Mesenchymal stem cell (in vitro differentiated cells and primary cell): Measurements from ENCODE around the gene DBF4B.

Source experiments
- DNase-seq: peaks from one replicate; pipeline ENCODE4 v3.0.0-alpha.2; 2013
- H2AFZ ChIP-seq: one replicate; pipeline ENCODE4 v1.6.1; 2013; ENCODE audit warnings: low read depth, mild to moderate bottlenecking, control low read depth, inconsistent platforms, low read length, moderate library complexity
- H2AK5ac ChIP-seq: 2 replicates; pipeline ENCODE4 v1.6.1; 2013; ENCODE audit warnings: low read length, moderate library complexity, mild to moderate bottlenecking, inconsistent platforms; ENCODE audit not compliant: severe bottlenecking
- H2BK120ac ChIP-seq: one replicate; pipeline ENCODE4 v1.6.1; 2013; ENCODE audit warnings: low read depth, mild to moderate bottlenecking, inconsistent platforms, low read length, moderate library complexity
- H2BK12ac ChIP-seq, 2 experiments: one replicate each; pipeline ENCODE4 v1.6.1; 2013; ENCODE audit warnings: inconsistent platforms in 2 of 2, low read length in 2 of 2, mild to moderate bottlenecking in 2 of 2, moderate library complexity in 2 of 2, control low read depth in 1 of 2
- H2BK15ac ChIP-seq: one replicate; pipeline ENCODE4 v1.6.1; 2013; ENCODE audit warnings: mild to moderate bottlenecking, low read depth, inconsistent platforms; ENCODE audit not compliant: poor library complexity, severe bottlenecking
- H2BK5ac ChIP-seq: 2 replicates; pipeline ENCODE4 v1.6.1; 2013; ENCODE audit warnings: low read depth, mild to moderate bottlenecking, low read length, control low read depth, inconsistent platforms; ENCODE audit not compliant: poor library complexity, severe bottlenecking
- H3K14ac ChIP-seq, 2 experiments: one replicate each; pipeline ENCODE4 v1.6.1; 2013; ENCODE audit warnings: inconsistent platforms in 2 of 2, low read length in 2 of 2, control low read depth in 1 of 2, mild to moderate bottlenecking in 1 of 2, moderate library complexity in 1 of 2
- H3K18ac ChIP-seq, 2 experiments: one replicate each; pipeline ENCODE4 v1.6.1; 2013; ENCODE audit warnings: inconsistent platforms in 2 of 2, low read length in 2 of 2, control low read depth in 1 of 2, low read depth in 1 of 2, mild to moderate bottlenecking in 1 of 2
- H3K23ac ChIP-seq, 2 experiments: one replicate each; pipeline ENCODE4 v1.6.1; 2013; ENCODE audit warnings: inconsistent platforms in 2 of 2, low read length in 2 of 2, mild to moderate bottlenecking in 2 of 2, moderate library complexity in 2 of 2, control low read depth in 1 of 2
- H3K27ac ChIP-seq: 2 replicates; pipeline ENCODE4 v1.5.1; 2013; ENCODE audit warnings: mild to moderate bottlenecking, moderate library complexity, low read length, control low read depth, inconsistent platforms; ENCODE audit not compliant: poor library complexity, severe bottlenecking
- H3K27me3 ChIP-seq, 2 experiments: 2 replicates each; pipeline versions ENCODE4 v1.6.1 to v1.7.0; 2013; ENCODE audit warnings: low read length in 2 of 2, mild to moderate bottlenecking in 2 of 2, moderate library complexity in 2 of 2, control low read depth in 1 of 2, inconsistent platforms in 1 of 2; ENCODE audit not compliant: control insufficient read depth in 1 of 2, insufficient read depth in 1 of 2
- H3K36me3 ChIP-seq, 2 experiments: 2 replicates each; pipeline versions ENCODE4 v1.6.1 to v1.7.0; 2013; ENCODE audit warnings: low read length in 2 of 2, control low read depth in 1 of 2, inconsistent platforms in 1 of 2, low read depth in 1 of 2, mild to moderate bottlenecking in 1 of 2; ENCODE audit not compliant: insufficient read depth in 2 of 2, control insufficient read depth in 1 of 2
- H3K4ac ChIP-seq, 2 experiments: one replicate each; pipeline ENCODE4 v1.6.1; 2013; ENCODE audit warnings: inconsistent platforms in 2 of 2, low read length in 2 of 2, mild to moderate bottlenecking in 2 of 2, moderate library complexity in 2 of 2, control low read depth in 1 of 2, low read depth in 1 of 2
- H3K4me1 ChIP-seq: 2 replicates; pipeline ENCODE4 v1.6.1; 2013; ENCODE audit warnings: low read depth, low read length, control low read depth; ENCODE audit not compliant: control insufficient read depth, insufficient read depth
- H3K4me2 ChIP-seq: 2 replicates; pipeline ENCODE4 v1.6.1; 2013; ENCODE audit warnings: low read length, mild to moderate bottlenecking, inconsistent platforms; ENCODE audit not compliant: poor library complexity, severe bottlenecking
- H3K4me3 ChIP-seq, 2 experiments: 2 replicates each; pipeline versions ENCODE4 v1.5.1 to v1.7.0; 2013; ENCODE audit warnings: low read length in 2 of 2, mild to moderate bottlenecking in 2 of 2, control low read depth in 1 of 2, low read depth in 1 of 2; ENCODE audit not compliant: insufficient read depth in 1 of 2
- H3K79me1 ChIP-seq: replicated peaks from 2 replicates; pipeline ENCODE4 v1.6.1; 2013; ENCODE audit warnings: mild to moderate bottlenecking, control low read depth, low read length, inconsistent platforms; ENCODE audit not compliant: poor library complexity, severe bottlenecking
- H3K9ac ChIP-seq: 2 replicates; pipeline ENCODE4 v1.7.0; 2013; ENCODE audit warnings: mild to moderate bottlenecking, low read length, moderate library complexity
- H3K9me3 ChIP-seq: 2 replicates; pipeline ENCODE4 v1.7.0; 2013; ENCODE audit warnings: mild to moderate bottlenecking, low read length; ENCODE audit not compliant: control insufficient read depth
- H4K8ac ChIP-seq: one replicate; pipeline ENCODE4 v1.6.1; 2013; ENCODE audit warnings: inconsistent platforms, mild to moderate bottlenecking, low read length, moderate library complexity
- H4K91ac ChIP-seq: one replicate; pipeline ENCODE4 v1.6.1; 2013; ENCODE audit warnings: mild to moderate bottlenecking, low read length, inconsistent platforms
- WGBS: methylation state at CpG from one replicate; pipeline ENCODE4 v1.1.7; 2013; ENCODE audit warnings: mixed read lengths; 5-methylcytosine and 5-hydroxymethylcytosine counted together

The DBF4B gene

DNA sequence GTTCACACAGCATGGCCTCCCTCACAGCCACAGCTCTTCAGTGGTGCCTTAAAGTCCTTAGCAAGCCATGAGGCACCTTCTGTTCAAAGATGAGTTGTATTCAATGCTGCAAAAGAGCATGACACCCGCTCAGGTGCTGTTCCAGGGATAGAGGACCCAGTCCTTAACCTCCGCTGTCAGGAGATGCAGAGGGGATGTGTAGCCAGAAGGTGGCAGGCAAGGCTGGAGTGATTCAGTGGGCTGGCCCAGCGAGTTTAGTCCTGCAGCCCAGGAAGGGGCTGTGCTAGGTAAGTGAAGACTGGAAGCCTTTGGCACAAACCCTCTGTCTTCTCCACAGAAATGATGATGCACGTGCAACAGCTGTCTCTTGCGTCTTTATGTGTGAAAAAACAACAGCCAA is 25.3 kb downstream of the DBF4B start:
- WGBS = 89% methylated on average over 5 of the region's 5 CpGs
- H3K18ac ChIP-seq = no peak overlapping the region

DNA sequence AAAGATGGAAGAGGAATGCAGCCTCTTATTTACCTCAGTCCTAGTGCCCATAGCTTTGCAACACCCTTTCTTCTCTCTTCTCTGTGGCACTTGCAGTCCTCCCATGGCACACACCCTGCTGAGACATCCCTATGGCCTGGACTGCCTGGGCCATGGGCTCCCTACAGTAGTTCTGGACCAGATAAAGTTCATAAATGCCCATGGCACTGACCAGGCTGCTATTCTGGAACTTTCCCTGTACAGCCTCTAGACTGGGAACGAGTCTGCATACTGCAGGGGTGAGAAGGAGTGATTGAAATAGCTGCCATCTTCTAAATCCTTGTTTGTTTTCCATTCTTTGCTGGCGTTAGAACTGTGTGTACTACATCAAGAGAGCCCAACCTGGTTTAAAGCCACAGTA is 25.8 kb downstream of the DBF4B start:
- no peak overlapping the region for H4K8ac ChIP-seq
- no peak overlapping the region for H3K23ac ChIP-seq
- no peak overlapping the region for H2BK5ac ChIP-seq
- no peak overlapping the region for H3K4me2 ChIP-seq
- no peak overlapping the region for H3K9ac ChIP-seq
- peaks cover 6% of the 10 kb centered on the region for H3K4me1 ChIP-seq
- no peaks in the 10 kb centered on the region for H3K9me3 ChIP-seq
- no peak overlapping the region for H2BK15ac ChIP-seq
- H3K27ac ChIP-seq = no peak overlapping the region
- no peaks in the 10 kb centered on the region for H3K27me3 ChIP-seq
- no peak overlapping the region for H2BK120ac ChIP-seq
- no peak overlapping the region for H4K91ac ChIP-seq
- H3K36me3 ChIP-seq = peaks cover 11 to 19% of the 10 kb centered on the region in 2 experiments
- H2BK12ac ChIP-seq = no peak overlapping the region
- DNase-seq = no peak
- no peak overlapping the region for H3K14ac ChIP-seq
- no peak overlapping the region for H2AK5ac ChIP-seq
- H3K4me3 ChIP-seq = no peak overlapping the region
- H3K18ac ChIP-seq = no peak overlapping the region
- no peak overlapping the region for H3K4ac ChIP-seq
- no peaks in the 10 kb centered on the region for H3K79me1 ChIP-seq
- 98% methylated on average over 2 of the region's 2 CpGs for WGBS
- no peak overlapping the region for H2AFZ ChIP-seq

More for the DNA sequence above, 25.3 kb downstream of the DBF4B start:
- Histone ChIP-seq H2BK120ac (no peak overlapping the region), H2BK5ac (no peak overlapping the region), H3K27me3 (no peaks in the 10 kb centered on the region), H3K4ac (no peak overlapping the region), H3K4me1 (peaks cover 6% of the 10 kb centered on the region), H2BK12ac (no peak overlapping the region), H3K4me2 (no peak overlapping the region), H3K27ac (no peak overlapping the region), H3K23ac (no peak overlapping the region), H3K9me3 (no peaks in the 10 kb centered on the region), H4K91ac (no peak overlapping the region), H3K14ac (no peak overlapping the region), H4K8ac (no peak overlapping the region), H2BK15ac (no peak overlapping the region), H2AFZ (no peak overlapping the region), H3K9ac (no peak overlapping the region), H3K79me1 (no peaks in the 10 kb centered on the region), H2AK5ac (no peak overlapping the region), H3K4me3 (no peak overlapping the region), H3K36me3 (peaks cover 11 to 19% of the 10 kb centered on the region in 2 experiments)
- DNase-seq = no peak

DNA sequence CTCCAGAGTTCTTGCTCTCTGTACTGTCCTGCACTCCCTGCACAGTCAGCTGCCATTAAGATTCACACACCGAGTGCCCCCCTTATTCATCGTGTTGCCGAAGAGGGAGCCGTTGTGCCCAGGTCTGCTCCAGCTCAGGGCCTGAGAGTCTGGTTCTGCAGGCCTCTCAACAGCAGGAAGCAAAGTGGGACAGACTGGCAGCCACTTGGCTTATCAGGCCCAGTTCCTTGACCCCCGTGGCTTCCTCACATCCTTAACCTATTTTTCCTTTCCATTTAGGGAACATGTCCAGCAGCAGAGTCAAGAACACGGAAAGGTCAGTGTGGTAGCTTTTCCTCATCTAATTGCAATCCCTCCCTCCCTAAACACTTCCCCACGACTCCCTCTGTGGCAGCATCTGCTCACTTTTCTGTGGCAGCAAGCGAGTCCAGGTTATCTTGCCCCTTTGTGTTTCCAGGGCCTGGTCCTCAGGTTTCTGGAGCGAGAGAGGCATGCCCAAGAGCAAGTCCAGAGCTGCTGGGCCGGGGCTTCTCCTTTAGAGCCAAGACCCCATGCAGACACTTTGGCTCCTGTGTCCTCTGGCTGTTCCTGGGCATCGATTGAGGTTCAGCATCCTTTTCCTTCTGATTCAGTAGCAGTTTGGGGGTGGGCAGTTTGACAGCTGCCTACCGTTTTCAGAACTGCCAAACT is 28.2 kb downstream of the DBF4B start:
- no peaks in the 10 kb centered on the region for H3K9me3 ChIP-seq
- H3K4ac ChIP-seq = no peak overlapping the region
- H3K4me2 ChIP-seq = no peak overlapping the region
- H2BK5ac ChIP-seq = no peak overlapping the region
- no peak overlapping the region for H2BK120ac ChIP-seq
- H4K91ac ChIP-seq = no peak overlapping the region
- peaks cover 6% of the 10 kb centered on the region for H3K4me1 ChIP-seq
- H3K36me3 ChIP-seq = peaks cover 7 to 9% of the 10 kb centered on the region in 2 experiments
- H4K8ac ChIP-seq = no peak overlapping the region
- H2BK15ac ChIP-seq = no peak overlapping the region
- no peak for DNase-seq
- no peak overlapping the region for H2AK5ac ChIP-seq
- H3K4me3 ChIP-seq = no peak overlapping the region
- H3K14ac ChIP-seq = no peak overlapping the region
- 95% methylated on average over 12 of the region's 12 CpGs for WGBS
- no peaks in the 10 kb centered on the region for H3K27me3 ChIP-seq
- no peak overlapping the region for H3K27ac ChIP-seq
- no peaks in the 10 kb centered on the region for H3K79me1 ChIP-seq
- peak overlapping the region in 1 of 2 experiments; percentile 15 for H3K23ac ChIP-seq
- no peak overlapping the region for H2AFZ ChIP-seq
- no peak overlapping the region for H3K9ac ChIP-seq
- no peak overlapping the region for H3K18ac ChIP-seq
- no peak overlapping the region for H2BK12ac ChIP-seq

DNA sequence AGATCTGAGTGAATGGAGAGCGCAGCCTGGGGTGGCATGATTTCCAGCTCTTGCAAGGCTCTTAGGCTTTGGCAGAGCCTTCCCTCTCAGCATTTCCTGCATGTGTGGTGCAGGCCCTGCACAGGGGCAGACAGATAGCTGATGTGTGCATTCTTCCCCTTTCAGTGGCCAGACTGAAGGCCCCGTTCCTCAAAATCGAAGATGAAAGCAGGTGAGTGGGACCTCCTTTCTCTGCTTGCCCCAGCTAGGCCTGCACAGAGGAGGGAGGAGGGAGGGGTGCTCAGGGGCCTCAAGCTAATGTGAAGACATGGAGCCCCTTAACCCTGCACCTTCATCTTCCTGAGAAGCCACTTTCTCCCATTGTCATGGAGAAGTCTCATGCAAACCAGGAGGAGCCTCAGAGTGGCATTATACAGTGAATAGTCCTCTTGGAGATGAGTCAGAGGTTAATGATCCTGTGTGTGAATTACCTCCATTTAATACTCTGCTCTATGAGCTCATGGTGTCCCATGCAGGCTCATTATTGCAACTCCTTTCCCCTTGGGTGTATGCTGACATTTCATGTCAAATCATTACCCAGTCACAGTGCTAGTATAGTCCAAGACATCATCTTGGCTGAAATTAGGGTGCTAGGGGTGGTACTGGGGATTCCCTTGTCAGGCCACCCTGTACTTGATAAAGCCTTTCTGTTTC is 29.9 kb downstream of the DBF4B start:
- H3K36me3 ChIP-seq = peaks cover 3 to 7% of the 10 kb centered on the region in 2 experiments
- H2AK5ac ChIP-seq = peak overlapping the region; percentile 32
- H3K4ac ChIP-seq = no peak overlapping the region
- no peak overlapping the region for H3K14ac ChIP-seq
- H2BK15ac ChIP-seq = no peak overlapping the region
- H2AFZ ChIP-seq = no peak overlapping the region
- peaks cover 8% of the 10 kb centered on the region for H3K4me1 ChIP-seq
- no peak overlapping the region for H2BK12ac ChIP-seq
- no peaks in the 10 kb centered on the region for H3K27me3 ChIP-seq
- H3K79me1 ChIP-seq = no peaks in the 10 kb centered on the region
- H2BK120ac ChIP-seq = no peak overlapping the region
- peak; percentile 24 for DNase-seq
- H3K23ac ChIP-seq = no peak overlapping the region
- no peak overlapping the region for H3K4me3 ChIP-seq
- no peak overlapping the region for H3K27ac ChIP-seq
- no peak overlapping the region for H4K91ac ChIP-seq
- no peak overlapping the region for H3K9ac ChIP-seq
- no peak overlapping the region for H3K4me2 ChIP-seq
- H3K9me3 ChIP-seq = no peaks in the 10 kb centered on the region
- 94% methylated on average over 3 of the region's 3 CpGs for WGBS
- no peak overlapping the region for H4K8ac ChIP-seq
- H2BK5ac ChIP-seq = no peak overlapping the region
- H3K18ac ChIP-seq = no peak overlapping the region
